Spleen (tissue), 11 donors: ENCODE results near the gene AFF1. TPM values are rescaled to one million over a fixed set of nuclear protein-coding genes. Genes with fewer than 3 reads are reported as not detected.

Experiments
- DNase-seq: peaks from one replicate; pipeline ENCODE4 v3.0.0-alpha.2; 2020
- H3K27ac ChIP-seq, 8 donors: fragments of 200-600 bp; sonication (generic) in 7 of 8; 1 replicate in 4 of 8; 2 replicates in 4 of 8; pipeline versions ENCODE4 v1.5.0 to v1.8.0; 2016 to 2021; ENCODE audit warnings: inconsistent platforms in 4 of 8, mild to moderate bottlenecking in 4 of 8, moderate library complexity in 1 of 8
- H3K27me3 ChIP-seq, 7 donors: fragments of 200-600 bp; sonication (generic) in 6 of 7; replicated peaks in 1 of 7; 1 replicate in 4 of 7; 2 replicates in 3 of 7; pipeline versions ENCODE4 v1.5.0 to v1.8.0; 2016 to 2021; ENCODE audit warnings: inconsistent platforms in 3 of 7, mild to moderate bottlenecking in 1 of 7
- H3K36me3 ChIP-seq, 6 donors: fragments of 200-600 bp; sonication (generic) in 5 of 6; 1 replicate in 4 of 6; 2 replicates in 2 of 6; pipeline versions ENCODE4 v1.5.0 to v1.8.0; 2016 to 2021; ENCODE audit warnings: inconsistent platforms in 2 of 6
- H3K4me1 ChIP-seq, 6 donors: fragments of 200-600 bp; sonication (generic) in 5 of 6; 1 replicate in 3 of 6; 2 replicates in 3 of 6; pipeline versions ENCODE4 v1.5.0 to v1.8.0; 2016 to 2021; ENCODE audit warnings: inconsistent platforms in 3 of 6
- H3K4me3 ChIP-seq, 8 donors: fragments of 200-600 bp; sonication (generic) in 7 of 8; 1 replicate in 4 of 8; 2 replicates in 4 of 8; pipeline versions ENCODE4 v1.5.0 to v1.8.0; 2016 to 2021; ENCODE audit warnings: inconsistent platforms in 4 of 8, mild to moderate bottlenecking in 4 of 8, moderate library complexity in 2 of 8
- H3K9me3 ChIP-seq, 8 donors: fragments of 200-600 bp; sonication (generic) in 7 of 8; 1 replicate in 4 of 8; 2 replicates in 4 of 8; pipeline versions ENCODE4 v1.5.0 to v1.8.0; 2016 to 2021; ENCODE audit warnings: inconsistent platforms in 4 of 8
- CTCF ChIP-seq, 11 experiments: fragments of 200-600 bp in 7 of 11; fragments of 450-650 bp in 4 of 11; sonication (generic) in 4 of 11; IDR thresholded peaks in 8 of 11; conservative IDR thresholded peaks in 3 of 11; 1 replicate in 7 of 11; 2 replicates in 4 of 11; pipeline versions ENCODE4 v1.4.0 to v1.8.0; 2016 to 2021; ENCODE audit warnings: antibody characterized with exemption in 11 of 11, inconsistent platforms in 4 of 11, mild to moderate bottlenecking in 1 of 11
- POLR2A ChIP-seq, 3 donors: fragments of 450-650 bp; IDR thresholded peaks; one replicate each; pipeline ENCODE4 v1.5.1; 2017; ENCODE audit warnings: antibody characterized with exemption in 3 of 3, mild to moderate bottlenecking in 1 of 3
- POLR2AphosphoS5 ChIP-seq, 3 donors: sonication (generic); formaldehyde crosslinking; IDR thresholded peaks; one replicate each; pipeline ENCODE4 v1.5.1; 2017; ENCODE audit warnings: antibody characterized with exemption in 3 of 3
- WGBS, 5 donors: extraction: QIAGEN DNeasy Blood & Tissue Kit in 3 of 5; methylation state at CpG; one replicate each; pipeline versions ENCODE4 v1.1.5 to v1.1.7; 2013 to 2018; 5-methylcytosine and 5-hydroxymethylcytosine counted together
- intact Hi-C: fragments of 100-400 bp; cut with DNase I; formaldehyde crosslinking; loops from one replicate; pipeline ENCODE4 v1.15.0; 2023; ENCODE audit warnings: low total_unique reads
- polyA plus RNA-seq, 3 donors: library from polyadenylated mRNA; stranded (reverse); fragments of 200-250 nt; gene quantifications; one replicate each; pipeline ENCODE4 v1.2.1, GENCODE V29; 2013
- total RNA-seq, 7 donors: library from RNA; depleted of rRNA in 3 of 7; stranded (reverse); fragments of >200 nt in 3 of 7; fragmentation: NEBNext Ultra II Directional in 4 of 7; extraction: Animal tissue kit (Norgen Biotek cat#: 25700) in 4 of 7; gene quantifications; one replicate each; pipeline versions ENCODE4 v1.1.0 to v1.2.1, GENCODE V29; 2016 to 2021
- donor health status: healthy with polysubstance abuse.
- donor health status: DM: no; HTN: no; CAD: no; lungs with moderate emphysema.
- donor health status: DM: no; HTN: no; CAD: no.
- donor health status: Bipolar disorder and iron deficiency.
- donor health status: healthy.
- donor health status: DM: no; HTN: no; CAD: no.
- donor health status: DM: yes; HTN: yes; CAD: no.

The AFF1 gene
- total and polyA plus RNA-seq, 10 donors, result 4.4 to 119 (median 80.8) TPM

- Histone ChIP-seq H3K9me3 (no peaks in the 10 kb centered on the region), H3K4me3 (no peak overlapping the region), H3K27ac (no peak overlapping the region), H3K36me3 (peaks cover 0 to 5% (median 0%) of the 10 kb centered on the region in 6 donors), H3K4me1 (peaks cover under 1 to 33% (median 19%) of the 10 kb centered on the region in 6 donors), H3K27me3 (no peaks in the 10 kb centered on the region)
- WGBS, 5 donors, result 69 to 77% (median 72%) methylated on average over 10 of the region's 10 CpGs
- no peak for DNase-seq
- intact Hi-C loops, result loop anchor here (10.0 kb wide), 1 partner anchor 296 kb away; the partner anchor contains the start of gene KLHL8
- TF ChIP-seq POLR2AphosphoS5 (IDR thresholded peaks at IDR 0.05) (no peak), POLR2A (IDR thresholded peaks at IDR 0.05) (no peak), CTCF (IDR thresholded peaks at IDR 0.05 in 8 of 11, conservative IDR thresholded peaks at IDR 0.05 in 3 of 11) (no peak)
Measured at GRCh38 chr4:86928400-86929255, 6.2 kb upstream of the AFF1 start.

- TF ChIP-seq CTCF (IDR thresholded peaks at IDR 0.05 in 8 of 11, conservative IDR thresholded peaks at IDR 0.05 in 3 of 11), result no peak
- no peak for TF ChIP-seq POLR2AphosphoS5 (IDR thresholded peaks at IDR 0.05)
- no peak for TF ChIP-seq POLR2A (IDR thresholded peaks at IDR 0.05)
- 4 to 7% (median 4%) methylated on average over 14 to 15 of the region's 15 CpGs for WGBS, 5 donors
- intact Hi-C loops, result no loop called here
- Histone ChIP-seq H3K4me1 (peaks cover 29 to 54% (median 46%) of the 10 kb centered on the region in 6 donors), H3K4me3 (peak overlapping the region; percentile 78 to 97 (median 88)), H3K9me3 (no peaks in the 10 kb centered on the region), H3K27me3 (no peaks in the 10 kb centered on the region), H3K27ac (peak overlapping the region; percentile 93 to 99 (median 96)), H3K36me3 (peaks cover 0 to 5% (median 0%) of the 10 kb centered on the region in 6 donors)
- no peak for DNase-seq
Measured at GRCh38 chr4:86934147-86934770, 552 bp upstream of the AFF1 start.

GRCh38 chr4:86935566-86935852 lies 698 bp downstream of the AFF1 start:
- H3K36me3 ChIP-seq, result peaks cover 0 to 3% (median 0%) of the 10 kb centered on the region in 6 donors
- intact Hi-C loops, result loop anchor here (5.0 kb wide), 1 partner anchor 72 kb away; no protein-coding TSS in a partner anchor
- no peaks in the 10 kb centered on the region for H3K27me3 ChIP-seq
- peak overlapping the region; percentile 78 to 97 (median 88) for H3K4me3 ChIP-seq
- no peaks in the 10 kb centered on the region for H3K9me3 ChIP-seq
- H3K27ac ChIP-seq, result peak overlapping the region; percentile 93 to 99 (median 96)
- TF ChIP-seq CTCF (IDR thresholded peaks at IDR 0.05 in 8 of 11, conservative IDR thresholded peaks at IDR 0.05 in 3 of 11), result no peak
- TF ChIP-seq POLR2A (IDR thresholded peaks at IDR 0.05), result no peak
- no peak for TF ChIP-seq POLR2AphosphoS5 (IDR thresholded peaks at IDR 0.05)
- no peak for DNase-seq
- peaks cover 37 to 66% (median 58%) of the 10 kb centered on the region in 6 donors for H3K4me1 ChIP-seq
- WGBS, 5 donors, result 0 to 2% (median 1%) methylated on average over 12 to 16 of the region's 16 CpGs
